NK-92 treated with Interleukin-12 subunit alpha and Interleukin-12 subunit beta, amount 100 ng/mL, for 24 hours (cell line): ENCODE data around the gene WDR37.
"Not testable (repeated sequence)": the region's sequence is repeated elsewhere in the genome, so short reads cannot be mapped to it uniquely, and the experiment has no call there.

ENCODE experiments used
- DNase-seq: peaks from one replicate; lab custom pipeline; 2025; lab: John Stamatoyannopoulos, UW

The WDR37 gene, protein sequence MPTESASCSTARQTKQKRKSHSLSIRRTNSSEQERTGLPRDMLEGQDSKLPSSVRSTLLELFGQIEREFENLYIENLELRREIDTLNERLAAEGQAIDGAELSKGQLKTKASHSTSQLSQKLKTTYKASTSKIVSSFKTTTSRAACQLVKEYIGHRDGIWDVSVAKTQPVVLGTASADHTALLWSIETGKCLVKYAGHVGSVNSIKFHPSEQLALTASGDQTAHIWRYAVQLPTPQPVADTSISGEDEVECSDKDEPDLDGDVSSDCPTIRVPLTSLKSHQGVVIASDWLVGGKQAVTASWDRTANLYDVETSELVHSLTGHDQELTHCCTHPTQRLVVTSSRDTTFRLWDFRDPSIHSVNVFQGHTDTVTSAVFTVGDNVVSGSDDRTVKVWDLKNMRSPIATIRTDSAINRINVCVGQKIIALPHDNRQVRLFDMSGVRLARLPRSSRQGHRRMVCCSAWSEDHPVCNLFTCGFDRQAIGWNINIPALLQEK

GRCh38 chr10:1056326-1057105, at the start of gene WDR37:
TSS of gene WDR37 (plus strand) at chr10:1056385. CDS start at chr10:1072156, 15,771 bp downstream.
- peak; percentile 75 for DNase-seq

DNA sequence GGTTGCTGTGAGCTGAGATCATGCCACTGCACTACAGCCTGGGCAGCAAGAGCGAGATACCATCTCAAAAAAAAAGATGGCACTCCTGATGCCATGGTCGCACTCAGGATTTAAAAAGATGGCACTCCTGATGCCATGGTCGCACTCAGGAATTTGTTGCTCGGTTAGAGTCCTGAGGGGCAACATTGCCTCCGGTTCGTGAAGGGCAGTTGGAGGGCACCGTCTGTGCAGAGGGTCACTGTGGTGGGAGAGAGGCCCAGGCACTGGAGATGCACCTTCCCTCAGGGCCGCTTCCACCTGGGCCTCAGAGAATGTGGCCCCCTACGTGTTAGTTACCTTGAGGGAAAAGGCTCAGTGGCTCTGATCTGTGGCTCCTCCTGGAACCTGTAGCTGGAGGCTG, 49.6 kb upstream of the WDR37 start:
- no peak for DNase-seq

- no peak for DNase-seq
Observed at GRCh38 chr10:1007583-1007982, 48.6 kb upstream of the WDR37 start.

GRCh38 chr10:1009071-1009494, 47.1 kb upstream of the WDR37 start:
- DNase-seq = no peak

DNA sequence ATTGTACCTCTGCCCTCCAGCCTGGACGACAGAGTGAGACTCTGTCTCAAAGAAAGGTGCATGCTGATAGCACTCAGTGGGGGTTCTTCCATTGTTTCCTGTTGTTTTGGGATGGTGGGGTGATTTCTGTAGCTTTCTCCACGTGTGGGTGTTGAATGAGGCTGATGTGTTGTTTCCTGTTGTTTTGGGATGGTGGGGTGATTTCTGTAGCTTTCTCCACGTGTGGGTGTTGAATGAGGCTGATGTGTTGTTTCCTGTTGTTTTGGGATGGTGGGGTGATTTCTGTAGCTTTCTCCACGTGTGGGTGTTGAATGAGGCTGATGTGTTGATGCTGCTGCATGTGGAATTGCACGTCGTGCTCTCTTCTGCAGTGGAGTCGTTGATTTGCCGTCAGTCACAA, 46.2 kb upstream of the WDR37 start:
- not testable (repeated sequence) for DNase-seq

GRCh38 chr10:1010703-1011102, 45.5 kb upstream of the WDR37 start:
- DNase-seq = no peak

- no peak for DNase-seq
Observed at GRCh38 chr10:1011696-1012095, 44.5 kb upstream of the WDR37 start.

DNA sequence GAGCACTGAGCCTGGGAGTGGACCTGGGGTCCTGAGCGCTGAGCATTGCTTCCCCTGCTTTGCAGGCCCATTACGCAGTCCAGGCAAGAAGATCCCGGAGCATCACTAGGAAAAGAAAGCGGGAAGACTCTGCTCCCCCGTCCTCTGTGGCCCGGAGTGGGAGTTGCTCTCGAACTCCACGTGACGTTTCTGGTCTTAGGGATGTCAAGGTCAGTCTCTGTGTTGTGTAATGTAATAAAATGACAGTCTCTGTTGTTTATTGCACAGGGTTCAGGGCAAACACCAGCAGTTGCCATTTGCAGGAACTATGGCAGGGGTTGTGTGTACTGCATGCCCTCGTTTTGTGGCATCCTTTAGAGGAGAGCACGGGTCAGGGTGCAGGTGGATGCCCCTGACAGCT, 40.5 kb upstream of the WDR37 start:
- no peak for DNase-seq

DNA sequence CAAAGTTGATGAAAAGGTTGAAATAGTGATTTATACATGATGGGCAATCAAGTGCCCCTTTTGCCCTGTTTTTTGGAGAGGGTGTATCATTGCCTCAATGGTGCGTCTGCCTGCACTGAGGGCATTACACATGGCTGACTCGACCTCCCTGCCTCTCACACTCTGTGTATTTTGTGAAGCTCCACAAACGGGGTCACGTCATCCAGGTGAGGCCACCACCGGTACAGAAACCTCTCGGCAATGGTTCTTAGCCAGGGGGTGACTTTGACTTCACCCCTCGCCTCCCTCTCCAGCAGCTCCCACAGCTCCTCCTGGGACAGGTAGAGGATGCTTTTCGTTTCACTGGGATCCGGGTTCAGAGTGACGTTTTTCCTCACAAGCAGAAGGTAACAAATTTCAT, 36.8 kb upstream of the WDR37 start:
- DNase-seq = no peak

- DNase-seq = no peak
Observed at GRCh38 chr10:1020460-1020859, 35.7 kb upstream of the WDR37 start.

DNA sequence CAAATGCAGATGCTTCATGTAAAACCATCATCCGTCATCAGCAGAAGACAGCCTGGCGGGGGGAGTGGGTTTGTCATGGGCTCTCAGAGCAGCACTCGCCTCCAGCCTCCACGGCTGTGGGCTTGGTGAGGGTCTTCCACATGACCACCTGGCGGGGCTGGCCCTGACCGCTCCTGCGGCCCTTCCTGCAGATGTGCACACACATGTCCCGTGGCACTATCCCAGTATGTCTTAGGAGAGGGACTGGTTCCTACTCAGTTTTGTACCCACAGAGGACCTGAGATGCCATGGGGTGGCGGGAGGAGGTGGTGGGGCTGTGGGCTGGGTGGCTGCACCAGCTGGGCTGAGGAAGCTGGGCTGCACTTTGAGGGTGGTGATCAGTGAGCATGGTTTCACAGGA, 35.2 kb upstream of the WDR37 start:
- no peak for DNase-seq

- no peak for DNase-seq
Observed at GRCh38 chr10:1022413-1022812, 33.8 kb upstream of the WDR37 start.

- DNase-seq = no peak
Observed at GRCh38 chr10:1024103-1024502, 32.1 kb upstream of the WDR37 start.

DNA sequence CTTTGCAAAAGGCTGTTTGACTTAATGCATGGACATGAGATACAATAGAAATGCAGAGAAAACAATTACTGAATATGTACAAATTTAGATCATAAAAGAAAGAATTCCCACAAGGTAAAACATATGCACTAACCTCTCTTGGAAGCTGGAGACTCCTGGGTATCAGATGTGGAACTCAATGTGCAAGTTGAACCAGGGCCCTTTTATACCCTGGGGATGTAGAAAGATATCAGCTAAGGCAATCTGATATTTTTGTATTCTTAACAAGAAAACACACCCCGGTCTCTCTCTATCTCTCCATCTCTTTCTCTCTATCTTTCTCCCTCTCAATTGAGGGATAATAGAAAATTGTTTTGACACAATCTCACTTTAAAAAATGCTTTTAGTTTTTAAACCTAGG, 30.5 kb upstream of the WDR37 start, which contains the start of gene IDI2:
Gene IDI2 (minus strand): TSS at position 177 of the 400 bp plus-strand sequence. CDS start 1,136 bp downstream, outside the sequence.
- DNase-seq = no peak

DNA sequence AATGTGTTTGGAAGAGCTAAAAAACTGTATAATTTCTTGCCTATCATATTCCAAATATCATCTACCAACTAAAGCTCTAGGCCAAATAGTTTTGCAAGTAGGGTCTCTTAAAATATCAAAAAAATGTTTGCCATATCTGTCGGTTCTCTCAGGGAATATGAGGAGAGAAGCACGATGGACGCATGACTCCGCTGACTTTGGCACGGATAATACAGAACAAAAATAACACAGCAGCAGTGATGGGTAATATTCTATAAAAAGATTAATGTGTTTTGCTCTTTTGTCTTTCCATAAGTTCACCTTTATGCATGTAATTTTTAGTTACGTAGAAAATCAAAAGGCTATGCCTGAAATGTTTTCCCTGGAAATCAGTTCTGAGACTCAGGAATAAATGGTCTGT, 29.6 kb upstream of the WDR37 start:
- DNase-seq = no peak

DNA sequence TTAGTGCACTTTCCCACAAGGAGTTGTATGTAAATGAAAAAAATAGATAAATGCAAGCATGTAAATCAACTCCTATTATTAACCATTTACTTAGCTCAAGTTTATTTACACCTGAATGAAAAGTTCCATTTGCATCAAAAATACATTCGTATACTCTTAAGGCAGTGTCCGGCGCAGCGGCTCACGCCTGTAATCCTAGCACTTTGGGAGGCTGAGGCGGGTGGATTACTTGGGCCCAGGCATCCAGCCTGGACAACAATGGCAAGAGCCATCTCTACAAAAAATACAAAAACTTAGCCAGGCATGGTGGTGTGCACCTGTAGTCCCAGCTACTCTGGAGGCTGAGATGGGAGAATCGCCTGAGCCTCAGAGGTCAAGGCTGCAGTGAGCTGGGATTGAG, 26.3 kb upstream of the WDR37 start:
- no peak for DNase-seq

DNA sequence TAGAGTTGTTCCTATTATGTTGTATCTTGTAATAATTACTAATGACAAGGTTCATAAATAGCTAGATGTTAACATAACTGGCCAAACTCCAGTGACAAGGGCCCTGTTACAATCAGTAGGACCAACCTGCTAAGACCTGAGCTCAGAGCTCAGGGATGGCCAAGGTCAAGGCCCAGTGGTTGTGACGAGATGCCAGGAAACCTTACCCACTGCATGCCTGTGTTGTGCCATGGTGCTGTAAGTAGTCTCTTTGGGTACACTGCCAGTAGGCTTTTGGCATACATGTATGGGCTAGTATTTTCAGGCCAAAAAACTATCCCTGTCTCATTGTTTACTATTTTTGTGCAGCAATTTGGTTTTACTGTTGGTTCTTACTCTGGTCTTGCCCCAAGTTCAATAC, 22.6 kb upstream of the WDR37 start:
- no peak for DNase-seq

DNA sequence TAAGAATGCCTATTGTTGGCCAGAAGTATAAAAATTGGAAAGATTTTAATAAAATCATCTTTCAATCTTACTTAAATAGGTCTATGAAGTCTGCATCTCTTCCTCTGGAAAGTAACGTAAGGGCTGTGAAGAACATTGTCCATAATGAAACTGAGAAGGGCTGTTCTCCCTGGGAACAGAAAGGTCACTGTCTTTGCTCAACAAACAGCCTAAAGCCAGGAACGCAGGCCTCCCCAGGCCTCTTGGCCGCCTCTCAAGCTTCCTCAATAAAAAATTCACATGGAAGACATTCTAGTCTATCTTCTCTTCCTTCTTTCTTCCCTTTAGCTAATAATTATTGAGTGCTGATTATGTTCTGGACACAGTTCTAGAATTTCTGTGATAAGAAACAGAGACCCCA, 21.4 kb upstream of the WDR37 start:
- no peak for DNase-seq

GRCh38 chr10:1035201-1035600, 21.0 kb upstream of the WDR37 start:
- no peak for DNase-seq

DNA sequence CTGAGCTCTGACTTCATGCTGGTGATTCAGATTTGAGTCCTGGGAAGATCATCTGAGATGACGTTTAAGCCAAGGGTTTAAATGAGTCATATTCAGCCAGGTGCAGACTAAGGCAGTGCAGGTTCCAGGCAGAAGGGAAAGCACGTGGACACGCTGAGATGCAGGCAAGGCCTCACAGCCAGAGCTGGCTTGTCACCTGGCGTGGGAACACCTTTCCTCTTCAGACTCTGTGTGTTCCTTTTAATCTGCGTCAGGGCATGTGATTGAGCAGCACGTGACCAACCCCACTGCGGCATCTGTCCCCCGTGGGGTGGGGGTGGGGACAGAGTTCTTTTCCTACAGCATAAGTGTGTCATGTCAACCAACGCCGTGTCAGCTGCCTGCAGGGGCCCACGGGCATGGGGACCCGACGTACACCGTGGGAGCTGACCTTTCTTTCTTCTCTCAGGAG, 19.8 kb upstream of the WDR37 start:
- no peak for DNase-seq

DNA sequence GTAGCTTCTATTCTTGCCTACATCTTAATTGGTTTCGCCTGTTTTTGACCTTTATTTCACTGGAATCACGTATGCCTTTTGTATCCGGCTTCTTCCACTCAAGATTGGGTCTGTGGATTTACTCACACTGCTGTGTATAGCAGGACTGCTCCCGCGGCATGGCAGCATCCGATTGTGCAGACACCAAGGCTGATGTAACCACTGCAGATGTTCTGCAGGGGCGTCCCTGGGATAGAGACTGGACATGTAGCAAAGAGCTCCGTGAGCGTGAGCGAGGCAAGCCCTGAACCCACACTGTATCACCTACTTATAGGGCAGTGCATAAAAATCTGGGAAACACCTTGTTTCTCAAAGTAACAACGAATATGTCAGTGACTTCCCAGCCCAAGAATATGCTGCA, 19.1 kb upstream of the WDR37 start:
- DNase-seq = no peak

- not testable (repeated sequence) for DNase-seq
Observed at GRCh38 chr10:1038769-1039168, 17.4 kb upstream of the WDR37 start.

- no peak for DNase-seq
Observed at GRCh38 chr10:1040133-1040532, 16.1 kb upstream of the WDR37 start.
